H1 (cell line): Measurements from ENCODE around the gene FRMPD1. TPM values are rescaled to one million over a fixed set of nuclear protein-coding genes. Genes with fewer than 3 reads are reported as not detected.

ENCODE experiments used
- CTCF ChIA-PET: fragments of 300-600 bp; sonication (Branson Sonifier 250); formaldehyde crosslinking; loops from one replicate; lab custom pipeline; 2021; ENCODE audit not compliant: partially characterized antibody; lab: Charles Lee
- POLR2A ChIA-PET: fragments of 300-600 bp; sonication (Branson Sonifier 250); formaldehyde crosslinking; loops from one replicate; lab custom pipeline; 2021; ENCODE audit warnings: inconsistent platforms; ENCODE audit not compliant: partially characterized antibody; lab: Charles Lee
- DNase-seq, 2 experiments: peaks; one replicate each; pipeline versions ENCODE4 v3.0.0 to v3.0.0-alpha.2; 2010 to 2022; ENCODE audit warnings: low spot score in 2 of 2, low read depth in 1 of 2, mixed read lengths in 1 of 2
- FAIRE-seq: peaks from 2 replicates; lab custom pipeline; 2011; peaks lifted over from hg19 to GRCh38; lab: Jason Lieb, UNC
- H2AFZ ChIP-seq: 2 replicates; pipeline ENCODE4 v1.8.1; 2012; ENCODE audit warnings: low read length, inconsistent platforms
- H2AK5ac ChIP-seq: 2 replicates; pipeline ENCODE4 v1.6.1; 2013; ENCODE audit warnings: low read depth, low read length
- H2BK120ac ChIP-seq: replicated peaks from 2 replicates; pipeline ENCODE3; 2013; ENCODE audit warnings: low read depth, low read length, inconsistent platforms
- H2BK12ac ChIP-seq: 2 replicates; pipeline ENCODE4 v1.6.1; 2013; ENCODE audit warnings: low read depth, low read length
- H2BK15ac ChIP-seq: 2 replicates; pipeline ENCODE4 v1.6.1; 2013; ENCODE audit warnings: low read length
- H2BK20ac ChIP-seq: 2 replicates; pipeline ENCODE4 v1.6.1; 2013; ENCODE audit warnings: low read length
- H2BK5ac ChIP-seq: 2 replicates; pipeline ENCODE4 v1.6.1; 2013; ENCODE audit warnings: low read depth, low read length
- H3K14ac ChIP-seq: 2 replicates; pipeline ENCODE4 v1.6.1; 2013; ENCODE audit warnings: inconsistent platforms; ENCODE audit not compliant: insufficient read length
- H3K18ac ChIP-seq: 2 replicates; pipeline ENCODE4 v1.6.1; 2013; ENCODE audit warnings: low read length; ENCODE audit errors: extremely low read depth
- H3K23ac ChIP-seq: 2 replicates; pipeline ENCODE4 v1.6.1; 2013; ENCODE audit warnings: inconsistent platforms; ENCODE audit not compliant: insufficient read length
- H3K23me2 ChIP-seq: 2 replicates; pipeline ENCODE4 v1.6.1; 2013; ENCODE audit warnings: low read depth, low read length
- H3K27ac ChIP-seq: 2 replicates; pipeline ENCODE4 v1.6.1; 2011; ENCODE audit warnings: low read depth, low read length, inconsistent platforms
- H3K27me3 ChIP-seq, 4 experiments: replicated peaks in 1 of 4; 1 replicate in 1 of 4; 2 replicates in 3 of 4; pipeline versions ENCODE4 v1.6.1 to v1.8.1; 2011 to 2013; ENCODE audit warnings: low read length in 3 of 4, mild to moderate bottlenecking in 3 of 4, inconsistent platforms in 2 of 4, mixed read lengths in 2 of 4, moderate library complexity in 1 of 4; ENCODE audit not compliant: control insufficient read depth in 3 of 4, insufficient read depth in 3 of 4; ENCODE audit errors: extremely low read depth in 1 of 4
- H3K36me3 ChIP-seq, 4 experiments: 2 replicates each; pipeline versions ENCODE4 v1.6.1 to v1.8.1; 2011 to 2013; ENCODE audit warnings: mild to moderate bottlenecking in 4 of 4, low read length in 3 of 4, moderate library complexity in 2 of 4, control low read depth in 1 of 4, inconsistent platforms in 1 of 4; ENCODE audit not compliant: insufficient read depth in 4 of 4, control insufficient read depth in 2 of 4
- H3K4ac ChIP-seq: replicated peaks from 2 replicates; pipeline ENCODE3; 2013; ENCODE audit warnings: low read length, low read depth, mixed read lengths, inconsistent platforms; ENCODE audit not compliant: insufficient read length
- H3K4me1 ChIP-seq, 4 experiments: replicated peaks in 1 of 4; 1 replicate in 1 of 4; 2 replicates in 3 of 4; pipeline versions ENCODE4 v1.6.1 to v1.8.1; 2011 to 2013; ENCODE audit warnings: low read length in 3 of 4, inconsistent platforms in 2 of 4, mixed read lengths in 1 of 4; ENCODE audit not compliant: insufficient read depth in 4 of 4, control insufficient read depth in 3 of 4
- H3K4me2 ChIP-seq, 2 experiments: 2 replicates each; pipeline versions ENCODE4 v1.6.1 to v1.8.1; 2011 to 2013; ENCODE audit warnings: low read depth in 2 of 2, low read length in 2 of 2, control low read depth in 1 of 2, inconsistent platforms in 1 of 2, mild to moderate bottlenecking in 1 of 2; ENCODE audit not compliant: insufficient read depth in 1 of 2
- H3K4me3 ChIP-seq, 4 experiments: fragments of 200-600, 300-600 bp in 1 of 4; sonication (generic), shearing (Covaris generic), sonication (Bioruptor Twin) in 1 of 4; 2 replicates each; pipeline versions ENCODE4 v1.5.1 to v1.8.1; 2011 to 2016; ENCODE audit warnings: low read length in 4 of 4, low read depth in 3 of 4, control low read depth in 2 of 4, inconsistent platforms in 2 of 4, mild to moderate bottlenecking in 2 of 4, mixed read lengths in 1 of 4, moderate library complexity in 1 of 4; ENCODE audit not compliant: insufficient read depth in 2 of 4; ENCODE audit errors: extremely low read depth in 1 of 4
- H3K56ac ChIP-seq: replicated peaks from 2 replicates; pipeline ENCODE3; 2013; ENCODE audit warnings: low read depth, mild to moderate bottlenecking, mixed read lengths, low read length, inconsistent platforms; ENCODE audit not compliant: insufficient read length
- H3K79me1 ChIP-seq: 2 replicates; pipeline ENCODE4 v1.6.1; 2013; ENCODE audit warnings: low read depth, low read length, control low read depth
- H3K79me2 ChIP-seq, 2 experiments: 2 replicates each; pipeline versions ENCODE4 v1.6.1 to v1.8.1; 2012 to 2013; ENCODE audit warnings: low read length in 2 of 2, mild to moderate bottlenecking in 2 of 2, inconsistent platforms in 1 of 2; ENCODE audit not compliant: insufficient read depth in 2 of 2, control insufficient read depth in 1 of 2
- H3K9ac ChIP-seq, 4 experiments: replicated peaks in 1 of 4; 1 replicate in 1 of 4; 2 replicates in 3 of 4; pipeline versions ENCODE4 v1.6.1 to v1.8.1; 2011 to 2013; ENCODE audit warnings: low read depth in 3 of 4, low read length in 3 of 4, control low read depth in 2 of 4, mild to moderate bottlenecking in 2 of 4, moderate library complexity in 2 of 4, inconsistent platforms in 1 of 4; ENCODE audit errors: extremely low read depth in 1 of 4
- H3K9me3 ChIP-seq, 2 experiments: 2 replicates each; pipeline versions ENCODE4 v1.6.1 to v1.8.1; 2012 to 2013; ENCODE audit warnings: mild to moderate bottlenecking in 2 of 2, moderate library complexity in 2 of 2, control low read depth in 1 of 2, inconsistent platforms in 1 of 2, low read depth in 1 of 2, low read length in 1 of 2, mixed read lengths in 1 of 2; ENCODE audit not compliant: insufficient read depth in 2 of 2
- H4K20me1 ChIP-seq, 2 experiments: replicated peaks in 1 of 2; 2 replicates each; pipeline versions ENCODE3 to v1.8.1; 2011 to 2013; ENCODE audit warnings: inconsistent platforms in 2 of 2, low read length in 2 of 2, mild to moderate bottlenecking in 1 of 2; ENCODE audit not compliant: insufficient read depth in 2 of 2, control insufficient read depth in 1 of 2
- H4K5ac ChIP-seq: 2 replicates; pipeline ENCODE4 v1.6.1; 2013; ENCODE audit warnings: low read length, low read depth, mixed read lengths, inconsistent platforms; ENCODE audit not compliant: insufficient read length
- H4K8ac ChIP-seq: 2 replicates; pipeline ENCODE4 v1.8.0; 2013; ENCODE audit warnings: mild to moderate bottlenecking, moderate library complexity, low read length, inconsistent platforms; ENCODE audit not compliant: insufficient read depth; ENCODE audit errors: extremely low read depth
- H4K91ac ChIP-seq: replicated peaks from 2 replicates; pipeline ENCODE3; 2013; ENCODE audit warnings: low read length, mixed read lengths, inconsistent platforms; ENCODE audit not compliant: insufficient read length
- BRCA1 ChIP-seq: IDR thresholded peaks from 2 replicates; pipeline ENCODE4 v1.6.1; 2012; ENCODE audit warnings: low read depth, low read length, improper control_type of control experiment
- CBX8 ChIP-seq: fragments of 300-800, 300-1000 bp; sonication (generic); IDR thresholded peaks from 2 replicates; pipeline ENCODE4 v1.7.1; 2016; ENCODE audit warnings: low read depth, low read length, borderline replicate concordance
- CHD2 ChIP-seq: IDR thresholded peaks from 2 replicates; pipeline ENCODE4 v1.6.1; 2012; ENCODE audit warnings: low read length, improper control_type of control experiment
- EZH2 ChIP-seq: fragments of 200-600 bp; sonication (generic); IDR thresholded peaks from 2 replicates; pipeline ENCODE4 v1.7.1; 2012; ENCODE audit warnings: low read depth, mild to moderate bottlenecking, moderate library complexity, low read length, inconsistent platforms; ENCODE audit not compliant: severe bottlenecking
- KDM1A ChIP-seq: fragments of 200-600, 300-600 bp; sonication (generic); IDR thresholded peaks from 2 replicates; pipeline ENCODE4 v1.7.1; 2016; ENCODE audit warnings: mild to moderate bottlenecking, low read length, borderline replicate concordance
- KDM5A ChIP-seq: fragments of 200-600 bp; IDR thresholded peaks from 2 replicates; pipeline ENCODE4 v1.7.1; 2012; ENCODE audit warnings: mild to moderate bottlenecking, low read length, inconsistent platforms, mixed read lengths
- MAFK ChIP-seq: IDR thresholded peaks from 2 replicates; pipeline ENCODE4 v1.6.1; 2012; ENCODE audit warnings: low read depth, mild to moderate bottlenecking, improper control_type of control experiment, low read length
- NRF1 ChIP-seq: IDR thresholded peaks from 2 replicates; pipeline ENCODE4 v1.6.1; 2011; ENCODE audit warnings: mild to moderate bottlenecking, low read depth, low read length, improper control_type of control experiment
- SIN3A ChIP-seq, 2 experiments: IDR thresholded peaks in 1 of 2; conservative IDR thresholded peaks in 1 of 2; 2 replicates each; pipeline ENCODE4 v1.6.1; 2011 to 2012; ENCODE audit warnings: low read length in 2 of 2, improper control_type of control experiment in 1 of 2, low read depth in 1 of 2, mild to moderate bottlenecking in 1 of 2
- SP2 ChIP-seq: IDR thresholded peaks from 2 replicates; pipeline ENCODE4 v1.6.1; 2012; ENCODE audit warnings: mild to moderate bottlenecking, low read length, inconsistent platforms
- SP4 ChIP-seq: IDR thresholded peaks from 2 replicates; pipeline ENCODE4 v1.6.1; 2012; ENCODE audit warnings: low read length, inconsistent platforms
- TEAD4 ChIP-seq: IDR thresholded peaks from 2 replicates; pipeline ENCODE4 v1.6.1; 2012; ENCODE audit warnings: low read depth, low read length, inconsistent platforms, mixed read lengths
- USF2 ChIP-seq: IDR thresholded peaks from 2 replicates; pipeline ENCODE4 v1.6.1; 2011; ENCODE audit warnings: low read length, improper control_type of control experiment
- WGBS, 2 experiments: shearing (Covaris generic) in 1 of 2; methylation state at CpG; one replicate each; pipeline versions ENCODE4 v1.1.6 to v1.1.7; 2013 to 2015; ENCODE audit warnings: low lambda C conversion rate in 2 of 2, mixed read lengths in 2 of 2, inconsistent platforms in 1 of 2, low coverage in 1 of 2, missing lambda C conversion rate in 1 of 2; ENCODE audit not compliant: insufficient replicate concordance in 2 of 2, insufficient coverage in 1 of 2, insufficient read length in 1 of 2; ENCODE audit errors: extremely low coverage in 1 of 2, missing lambda C conversion rate in 1 of 2; 5-methylcytosine and 5-hydroxymethylcytosine counted together
- polyA plus RNA-seq, 7 experiments: library from polyadenylated mRNA; depleted of rRNA in 3 of 7; stranded (reverse) in 5 of 7; unstranded in 2 of 7; fragments of >200 nt in 5 of 7; fragments of 200-250 nt in 2 of 7; gene quantifications; 1 replicate in 5 of 7; 2 replicates in 1 of 7; 4 replicates in 1 of 7; pipeline versions ENCODE4 v1.2.1 to v1.2.3, GENCODE V29; 2011 to 2013; ENCODE audit warnings: missing spikeins in 2 of 7, mixed read lengths in 2 of 7
- total RNA-seq: library from RNA; stranded (reverse); fragmentation: NEBNext Ultra II Directional; extraction: Animal tissue kit (Norgen Biotek cat#: 25700); gene quantifications from 2 replicates; pipeline ENCODE4 v1.2.1, GENCODE V29; 2021
- TF ChIP-seq, protein P1 (sequence below): IDR thresholded peaks from 2 replicates; pipeline ENCODE4 v1.6.1; 2011; ENCODE audit warnings: low read depth, mild to moderate bottlenecking, low read length; ENCODE audit not compliant: insufficient read depth

Gene FRMPD1
- total and polyA plus RNA-seq, 2 of the 8 experiments (the other 6 are each of a cell fraction or from before 2014, with no cell fraction given) = 0.27 to 0.32 TPM

GRCh38 chr9:37700131-37700530 lies 49.4 kb downstream of the FRMPD1 start:
- Histone ChIP-seq H3K4me3 (no peak overlapping the region), H2BK15ac (no peak overlapping the region), H3K9ac (no peak overlapping the region), H4K5ac (no peak overlapping the region), H3K27ac (no peak overlapping the region), H3K14ac (no peak overlapping the region), H3K79me2 (no peaks in the 10 kb centered on the region), H3K4me1 (no peaks in the 10 kb centered on the region), H2BK20ac (no peak overlapping the region), H4K8ac (no peak overlapping the region), H2BK12ac (no peak overlapping the region), H3K27me3 (no peaks in the 10 kb centered on the region), H2BK120ac (no peak overlapping the region), H3K56ac (no peak overlapping the region), H2BK5ac (no peak overlapping the region), H4K91ac (no peak overlapping the region), H3K23me2 (no peaks in the 10 kb centered on the region; the same call in 1 of the 2 replicates), H2AK5ac (no peak overlapping the region), H3K18ac (no peak overlapping the region), H3K23ac (no peak overlapping the region), H3K9me3 (no peaks in the 10 kb centered on the region), H3K79me1 (no peaks in the 10 kb centered on the region), H3K4me2 (no peak overlapping the region), H4K20me1 (no peaks in the 10 kb centered on the region), H3K4ac (no peak overlapping the region), H3K36me3 (no peaks in the 10 kb centered on the region), H2AFZ (no peak overlapping the region)
- ChIA-PET POLR2A (no interaction called here), CTCF (interaction anchor here (1.3 kb wide), 1 partner anchor 24 kb away, joined by 3 read pairs; no protein-coding TSS in a partner anchor)
- WGBS, 2 experiments = 96% methylated on average over 3 of the region's 3 CpGs; no CpG with 5 or more reads in 1 of the 2 experiments
- DNase-seq = no peak
- FAIRE-seq = no peak
- no peak for TF ChIP-seq NRF1
- TF ChIP-seq SP4 = no peak
- no peak for TF ChIP-seq KDM1A
- TF ChIP-seq MAFK = no peak
- TF ChIP-seq TEAD4 = no peak
- no peak for TF ChIP-seq CHD2
- no peak for TF ChIP-seq CBX8
- TF ChIP-seq, protein P1, sequence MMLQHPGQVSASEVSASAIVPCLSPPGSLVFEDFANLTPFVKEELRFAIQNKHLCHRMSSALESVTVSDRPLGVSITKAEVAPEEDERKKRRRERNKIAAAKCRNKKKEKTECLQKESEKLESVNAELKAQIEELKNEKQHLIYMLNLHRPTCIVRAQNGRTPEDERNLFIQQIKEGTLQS = no peak
- TF ChIP-seq KDM5A = no peak
- no peak for TF ChIP-seq SP2
- TF ChIP-seq EZH2 = no peak
- no peak for TF ChIP-seq BRCA1
- no peak for TF ChIP-seq SIN3A (conservative IDR thresholded peaks at IDR 0.05 in 1 of 2, IDR thresholded peaks at IDR 0.05 in 1 of 2; ENCODE audit: low read depth in 1 of 2, low read length in 2 of 2)
- TF ChIP-seq USF2 = no peak
